Measurements from ENCODE around the gene SLC39A7. TPM values are rescaled to one million over a fixed set of nuclear protein-coding genes. Genes with fewer than 3 reads are reported as not detected.

Gene SLC39A7
- total RNA-seq, 2 donors from 2014 or later: 123 to 163 TPM

GRCh38 chr6:33198159-33198852 lies 2.4 kb upstream of the SLC39A7 start:
- H3K9ac ChIP-seq (ENCODE audit: extremely low read depth, low read length, poor library complexity, severe bottlenecking): no peak overlapping the region
- H3K27me3 ChIP-seq (ENCODE audit: control insufficient read depth, insufficient read depth, low read length, poor library complexity, severe bottlenecking): no peaks in the 10 kb centered on the region
- H3K9me3 ChIP-seq (ENCODE audit: control insufficient read depth, low read length): no peaks in the 10 kb centered on the region
- no peak for TF ChIP-seq CTCF (conservative IDR thresholded peaks at IDR 0.05)
- H3K27ac Mint-ChIP-seq: no peak overlapping the region
- no peak for DNase-seq
- H3K4me1 ChIP-seq (ENCODE audit: control insufficient read depth, insufficient read depth, low read length): peaks cover 5% of the 10 kb centered on the region
- no peak overlapping the region for H3K27ac ChIP-seq (ENCODE audit: low read depth, low read length)
- H3K9me3 Mint-ChIP-seq: no peaks in the 10 kb centered on the region
- H3K4me3 Mint-ChIP-seq: peak overlapping the region; percentile 96
- H3K36me3 Mint-ChIP-seq (ENCODE audit: low read depth): peaks cover 49% of the 10 kb centered on the region
- 85 to 95% methylated on average over 2 to 6 of the region's 6 CpGs for whole genome bisulfite sequencing, 2 experiments (ENCODE audit: insufficient coverage in 1 of 2, insufficient read length in 1 of 2)
- no peak overlapping the region for H3K4me3 ChIP-seq (ENCODE audit: low read length)
- H3K27me3 Mint-ChIP-seq (ENCODE audit: insufficient read depth): no peaks in the 10 kb centered on the region
- peaks cover 46% of the 10 kb centered on the region for H3K36me3 ChIP-seq (ENCODE audit: control insufficient read depth, insufficient read depth, low read length)
- H3K4me1 Mint-ChIP-seq: peaks cover 18% of the 10 kb centered on the region

GRCh38 chr6:33198853-33199436 lies 1.7 kb upstream of the SLC39A7 start:
- Histone ChIP-seq H3K27ac (ENCODE audit: low read depth, low read length) (no peak overlapping the region), H3K9ac (ENCODE audit: extremely low read depth, low read length, poor library complexity, severe bottlenecking) (no peak overlapping the region), H3K4me3 (ENCODE audit: low read length) (peak overlapping the region; percentile 99), H3K36me3 (ENCODE audit: control insufficient read depth, insufficient read depth, low read length) (peaks cover 51% of the 10 kb centered on the region), H3K27me3 (ENCODE audit: control insufficient read depth, insufficient read depth, low read length, poor library complexity, severe bottlenecking) (no peaks in the 10 kb centered on the region), H3K4me1 (ENCODE audit: control insufficient read depth, insufficient read depth, low read length) (peaks cover 5% of the 10 kb centered on the region), H3K9me3 (ENCODE audit: control insufficient read depth, low read length) (no peaks in the 10 kb centered on the region)
- Mint-ChIP-seq H3K36me3 (ENCODE audit: low read depth) (peaks cover 52% of the 10 kb centered on the region), H3K4me1 (peaks cover 20% of the 10 kb centered on the region), H3K27me3 (ENCODE audit: insufficient read depth) (no peaks in the 10 kb centered on the region), H3K9me3 (no peaks in the 10 kb centered on the region), H3K4me3 (peak overlapping the region; percentile 96), H3K27ac (peak overlapping the region; percentile 86)
- whole genome bisulfite sequencing, 2 experiments (ENCODE audit: insufficient coverage in 1 of 2, insufficient read length in 1 of 2): 61% methylated on average over 3 of the region's 3 CpGs; no CpG with 5 or more reads in 1 of the 2 experiments
- no peak for DNase-seq
- TF ChIP-seq CTCF (conservative IDR thresholded peaks at IDR 0.05): no peak

DNA sequence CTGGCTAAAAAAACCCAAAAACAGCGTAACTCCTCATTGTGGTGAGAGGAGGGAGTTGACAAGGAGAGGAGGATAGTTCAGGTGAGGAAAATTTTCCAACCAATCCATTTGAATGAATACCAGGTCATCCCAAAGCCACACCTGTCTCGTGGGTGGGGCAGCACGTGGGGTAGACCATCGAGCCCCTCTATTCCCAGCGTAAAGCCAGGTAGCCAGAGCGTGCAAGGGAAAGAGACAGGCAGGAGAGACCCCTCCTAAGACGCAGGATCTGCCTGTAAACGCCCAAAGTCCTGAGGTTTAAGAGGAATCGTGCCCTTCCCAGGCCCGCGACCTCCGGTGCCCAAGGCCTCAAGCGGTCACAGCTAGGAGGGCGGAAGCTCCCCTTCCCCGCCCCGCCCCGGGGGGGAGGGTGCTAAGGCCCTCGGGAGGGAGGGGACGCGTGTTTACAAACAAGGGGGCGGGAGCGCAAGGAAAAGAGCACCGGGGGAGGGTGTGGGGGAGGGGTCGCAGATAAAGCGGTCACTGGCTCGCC lies 914 bp upstream of the SLC39A7 start:
- no peak for TF ChIP-seq CTCF (conservative IDR thresholded peaks at IDR 0.05)
- H3K4me3 ChIP-seq (ENCODE audit: low read length): peak overlapping the region; percentile 99
- Mint-ChIP-seq H3K36me3 (ENCODE audit: low read depth) (peaks cover 46% of the 10 kb centered on the region), H3K27me3 (ENCODE audit: insufficient read depth) (no peaks in the 10 kb centered on the region), H3K27ac (peak overlapping the region; percentile 86), H3K9me3 (no peaks in the 10 kb centered on the region), H3K4me3 (peak overlapping the region; percentile 96), H3K4me1 (peaks cover 23% of the 10 kb centered on the region)
- peak overlapping the region; percentile 99 for H3K9ac ChIP-seq (ENCODE audit: extremely low read depth, low read length, poor library complexity, severe bottlenecking)
- no peaks in the 10 kb centered on the region for H3K27me3 ChIP-seq (ENCODE audit: control insufficient read depth, insufficient read depth, low read length, poor library complexity, severe bottlenecking)
- H3K27ac ChIP-seq (ENCODE audit: low read depth, low read length): peak overlapping the region; percentile 29
- no peak for DNase-seq
- no peaks in the 10 kb centered on the region for H3K9me3 ChIP-seq (ENCODE audit: control insufficient read depth, low read length)
- peaks cover 44% of the 10 kb centered on the region for H3K36me3 ChIP-seq (ENCODE audit: control insufficient read depth, insufficient read depth, low read length)
- WGBS, 2 experiments (ENCODE audit: insufficient coverage in 1 of 2, insufficient read length in 1 of 2): 1 to 8% methylated on average over 5 to 25 of the region's 26 CpGs
- peaks cover 5% of the 10 kb centered on the region for H3K4me1 ChIP-seq (ENCODE audit: control insufficient read depth, insufficient read depth, low read length)

All from endodermal cell (in vitro differentiated cells).